ENCODE results near the gene CLEC4E. TPM values are rescaled to one million over a fixed set of nuclear protein-coding genes. Genes with fewer than 3 reads are reported as not detected.

CLEC4E gene
- total and polyA plus RNA-seq, 2 of the 13 experiments (the other 11 are each of a cell fraction or from before 2014, with no cell fraction given), result not detected

DNA sequence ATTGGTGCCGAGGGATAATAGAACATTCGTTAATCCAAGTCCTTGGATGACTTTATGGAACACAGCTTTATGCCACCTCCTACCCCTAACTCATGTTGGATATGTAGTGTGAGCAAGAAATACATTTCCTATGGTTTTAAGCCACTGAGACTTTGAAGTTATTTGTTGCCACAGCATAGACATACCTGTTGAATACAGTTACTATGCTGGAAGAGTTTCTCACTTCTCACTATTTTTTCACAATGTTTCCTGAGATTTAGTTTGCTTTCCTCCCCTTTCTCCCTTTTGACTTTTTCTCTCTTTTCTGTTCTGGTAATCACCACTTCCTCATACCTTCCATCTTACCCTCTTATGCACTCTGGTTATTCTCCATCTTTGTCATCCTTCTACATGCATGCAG is 7.5 kb upstream of the CLEC4E start:
- H3K9me3 ChIP-seq (ENCODE audit: low read length), result no peaks in the 10 kb centered on the region
- DNase-seq (ENCODE audit: low spot score) (no peak), FAIRE-seq (no peak), ATAC-seq (no peak)
- WGBS (ENCODE audit: low lambda C conversion rate), result 0% methylated on average over 2 of the region's 2 CpGs
- no peaks in the 10 kb centered on the region for H3K79me2 ChIP-seq (ENCODE audit: insufficient read depth, low read length)
- no peak overlapping the region for H3K4me3 ChIP-seq (replicated peaks in 1 of 3; ENCODE audit: insufficient read depth in 1 of 3, low read depth in 2 of 3, low read length in 3 of 3)
- no peaks in the 10 kb centered on the region for H3K36me3 ChIP-seq (replicated peaks in 1 of 2; ENCODE audit: control insufficient read depth in 1 of 2, insufficient read depth in 2 of 2, low read length in 2 of 2)
- POLR2A ChIA-PET, result no interaction called here
- CTCF ChIA-PET (ENCODE audit: low intra/inter-chr PET ratio, low total read pairs), result no interaction called here
- no peak overlapping the region for H3K9ac ChIP-seq (ENCODE audit: insufficient read depth, low read depth, low read length)
- no peaks in the 10 kb centered on the region; a peak in 1 of 5 replicates for H3K27me3 ChIP-seq (ENCODE audit: control insufficient read depth in 1 of 2, insufficient read depth in 2 of 2, low read length in 2 of 2)
- H2AFZ ChIP-seq (ENCODE audit: low read length), result no peak overlapping the region
- no peaks in the 10 kb centered on the region for H3K4me1 ChIP-seq (ENCODE audit: insufficient read depth, low read length)
- BruUV-seq (replicated peaks), result no TSS peak
- TF ChIP-seq, protein P1, sequence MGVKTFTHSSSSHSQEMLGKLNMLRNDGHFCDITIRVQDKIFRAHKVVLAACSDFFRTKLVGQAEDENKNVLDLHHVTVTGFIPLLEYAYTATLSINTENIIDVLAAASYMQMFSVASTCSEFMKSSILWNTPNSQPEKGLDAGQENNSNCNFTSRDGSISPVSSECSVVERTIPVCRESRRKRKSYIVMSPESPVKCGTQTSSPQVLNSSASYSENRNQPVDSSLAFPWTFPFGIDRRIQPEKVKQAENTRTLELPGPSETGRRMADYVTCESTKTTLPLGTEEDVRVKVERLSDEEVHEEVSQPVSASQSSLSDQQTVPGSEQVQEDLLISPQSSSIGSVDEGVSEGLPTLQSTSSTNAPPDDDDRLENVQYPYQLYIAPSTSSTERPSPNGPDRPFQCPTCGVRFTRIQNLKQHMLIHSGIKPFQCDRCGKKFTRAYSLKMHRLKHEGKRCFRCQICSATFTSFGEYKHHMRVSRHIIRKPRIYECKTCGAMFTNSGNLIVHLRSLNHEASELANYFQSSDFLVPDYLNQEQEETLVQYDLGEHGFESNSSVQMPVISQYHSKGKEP (CRISPR knock-in tag; IDR thresholded peaks at IDR 0.05), result no peak
- TF ChIP-seq AHR (CRISPR knock-in tag; IDR thresholded peaks at IDR 0.05) (no peak), BRCA1 (CRISPR knock-in tag; IDR thresholded peaks at IDR 0.05) (no peak), CBX5 (CRISPR knock-in tag; IDR thresholded peaks at IDR 0.05; ENCODE audit: borderline replicate concordance) (no peak), SCMH1 (CRISPR knock-in tag; IDR thresholded peaks at IDR 0.05; ENCODE audit: borderline replicate concordance) (no peak), SP140L (CRISPR knock-in tag; IDR thresholded peaks at IDR 0.05; ENCODE audit: borderline replicate concordance) (no peak)
- in situ Hi-C loops (cut with HindIII; ENCODE audit: extremely low pct_ligation_motif_present, low pct_unique_long_range_greater_than_20kb), result loop anchor here (10.0 kb wide), 1 partner anchor 57 kb away; no protein-coding TSS in a partner anchor
- no peak overlapping the region for H3K27ac ChIP-seq (ENCODE audit: extremely low read length, insufficient read depth, low read length)
- no peak overlapping the region for H3K4me2 ChIP-seq (ENCODE audit: low read depth, low read length)
- intact Hi-C loops (cut with micrococcal nuclease; ENCODE audit: unreplicated experiment), result no loop called here
- H4K20me1 ChIP-seq (ENCODE audit: insufficient read depth, low read length), result no peaks in the 10 kb centered on the region

DNA sequence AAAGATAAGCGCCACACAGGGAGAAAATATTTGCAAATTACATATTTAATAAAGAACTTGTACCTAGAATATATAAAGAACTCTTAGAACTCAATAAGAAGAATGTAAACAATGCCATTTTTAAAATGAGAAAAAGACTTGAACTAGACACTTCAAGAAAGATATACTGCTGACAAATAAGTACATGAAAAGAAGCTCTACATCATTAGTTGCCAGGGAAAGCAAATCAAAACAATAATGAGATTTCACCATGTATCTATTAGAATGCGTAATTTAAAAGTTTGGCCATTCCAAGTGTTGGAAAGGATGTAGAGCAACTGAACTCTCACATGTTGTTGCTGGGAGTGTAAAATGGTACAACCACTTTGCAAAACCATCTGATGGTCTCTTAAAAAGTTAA is 6.9 kb upstream of the CLEC4E start:
- Histone ChIP-seq H3K4me3 (replicated peaks in 1 of 3; ENCODE audit: insufficient read depth in 1 of 3, low read depth in 2 of 3, low read length in 3 of 3) (no peak overlapping the region), H3K36me3 (replicated peaks in 1 of 2; ENCODE audit: control insufficient read depth in 1 of 2, insufficient read depth in 2 of 2, low read length in 2 of 2) (no peaks in the 10 kb centered on the region), H3K9ac (ENCODE audit: insufficient read depth, low read depth, low read length) (no peak overlapping the region), H3K4me2 (ENCODE audit: low read depth, low read length) (no peak overlapping the region), H3K4me1 (ENCODE audit: insufficient read depth, low read length) (no peaks in the 10 kb centered on the region), H3K79me2 (ENCODE audit: insufficient read depth, low read length) (no peaks in the 10 kb centered on the region), H3K27me3 (ENCODE audit: control insufficient read depth in 1 of 2, insufficient read depth in 2 of 2, low read length in 2 of 2) (no peaks in the 10 kb centered on the region; a peak in 1 of 5 replicates), H3K9me3 (ENCODE audit: low read length) (no peaks in the 10 kb centered on the region), H4K20me1 (ENCODE audit: insufficient read depth, low read length) (no peaks in the 10 kb centered on the region), H2AFZ (ENCODE audit: low read length) (no peak overlapping the region), H3K27ac (ENCODE audit: extremely low read length, insufficient read depth, low read length) (no peak overlapping the region)
- in situ Hi-C loops (cut with HindIII; ENCODE audit: extremely low pct_ligation_motif_present, low pct_unique_long_range_greater_than_20kb), result loop anchor here (10.0 kb wide), 1 partner anchor 57 kb away; no protein-coding TSS in a partner anchor
- intact Hi-C loops (cut with micrococcal nuclease; ENCODE audit: unreplicated experiment), result no loop called here
- no peak for ATAC-seq
- DNase-seq (ENCODE audit: low spot score), result no peak
- no peak for FAIRE-seq
- CTCF ChIA-PET (ENCODE audit: low intra/inter-chr PET ratio, low total read pairs), result no interaction called here
- 2% methylated on average over 2 of the region's 2 CpGs for WGBS (ENCODE audit: low lambda C conversion rate)
- no peak for TF ChIP-seq ZFP1 (CRISPR knock-in tag; IDR thresholded peaks at IDR 0.05)
- no peak for TF ChIP-seq ZNF83 (CRISPR knock-in tag; IDR thresholded peaks at IDR 0.05; ENCODE audit: borderline replicate concordance)
- no peak for TF ChIP-seq CBX2 (IDR thresholded peaks at IDR 0.05; ENCODE audit: low read depth, low read length)
- TF ChIP-seq CBX2 (CRISPR knock-in tag; IDR thresholded peaks at IDR 0.05; ENCODE audit: low read depth), result no peak
- TF ChIP-seq ZBTB38 (CRISPR knock-in tag; IDR thresholded peaks at IDR 0.05), result no peak
- POLR2A ChIA-PET, result no interaction called here
- BruUV-seq (replicated peaks), result no TSS peak
